Fibroblast of lung (primary cell): ENCODE results near the gene SIDT2.

Source experiments
- EZH2 ChIP-seq: IDR thresholded peaks from 2 replicates; pipeline ENCODE4 v1.5.1; 2012; ENCODE audit warnings: low read length, control low read depth, mild to moderate bottlenecking; ENCODE audit errors: missing control alignments
- TF ChIP-seq, protein P1 (sequence below), 2 donors: IDR thresholded peaks in 1 of 2; conservative IDR thresholded peaks in 1 of 2; 1 replicate in 1 of 2; 2 replicates in 1 of 2; pipeline ENCODE4 v1.5.1; 2011 to 2012; ENCODE audit warnings: low read length in 2 of 2, control low read depth in 1 of 2, inconsistent platforms in 1 of 2, low read depth in 1 of 2, mild to moderate bottlenecking in 1 of 2

DNA sequence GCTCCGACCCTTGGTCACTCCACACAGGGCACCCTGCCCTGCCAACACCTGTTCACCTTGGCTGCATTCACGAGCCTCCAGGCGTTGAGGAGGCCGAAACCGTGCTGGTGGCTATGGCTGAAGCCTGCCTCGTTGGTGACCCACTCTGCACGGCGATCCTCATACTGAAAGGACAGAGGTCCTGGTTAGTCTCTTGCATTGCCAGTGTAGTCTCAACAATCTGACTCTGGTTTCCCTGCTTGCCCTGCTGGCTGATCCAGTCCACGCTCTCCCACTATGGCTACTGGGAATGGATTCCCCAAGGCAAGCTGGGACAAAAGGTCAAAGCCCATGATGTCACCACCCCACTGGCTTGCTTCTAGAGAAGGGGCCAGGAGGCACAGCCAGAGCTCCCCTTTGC is 40.5 kb downstream of the SIDT2 start:
- TF ChIP-seq, protein P1, sequence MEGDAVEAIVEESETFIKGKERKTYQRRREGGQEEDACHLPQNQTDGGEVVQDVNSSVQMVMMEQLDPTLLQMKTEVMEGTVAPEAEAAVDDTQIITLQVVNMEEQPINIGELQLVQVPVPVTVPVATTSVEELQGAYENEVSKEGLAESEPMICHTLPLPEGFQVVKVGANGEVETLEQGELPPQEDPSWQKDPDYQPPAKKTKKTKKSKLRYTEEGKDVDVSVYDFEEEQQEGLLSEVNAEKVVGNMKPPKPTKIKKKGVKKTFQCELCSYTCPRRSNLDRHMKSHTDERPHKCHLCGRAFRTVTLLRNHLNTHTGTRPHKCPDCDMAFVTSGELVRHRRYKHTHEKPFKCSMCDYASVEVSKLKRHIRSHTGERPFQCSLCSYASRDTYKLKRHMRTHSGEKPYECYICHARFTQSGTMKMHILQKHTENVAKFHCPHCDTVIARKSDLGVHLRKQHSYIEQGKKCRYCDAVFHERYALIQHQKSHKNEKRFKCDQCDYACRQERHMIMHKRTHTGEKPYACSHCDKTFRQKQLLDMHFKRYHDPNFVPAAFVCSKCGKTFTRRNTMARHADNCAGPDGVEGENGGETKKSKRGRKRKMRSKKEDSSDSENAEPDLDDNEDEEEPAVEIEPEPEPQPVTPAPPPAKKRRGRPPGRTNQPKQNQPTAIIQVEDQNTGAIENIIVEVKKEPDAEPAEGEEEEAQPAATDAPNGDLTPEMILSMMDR (conservative IDR thresholded peaks at IDR 0.05 in 1 of 2, IDR thresholded peaks at IDR 0.05 in 1 of 2; ENCODE audit: low read depth in 1 of 2, low read length in 2 of 2), result no peak
- no peak for TF ChIP-seq EZH2
